GM19240 (cell line): Measurements from ENCODE around the gene APBB2.
"Not testable (repeated sequence)": the region's sequence is repeated elsewhere in the genome, so short reads cannot be mapped to it uniquely, and the experiment has no call there.

Source experiments
- DNase-seq: peaks from one replicate; pipeline ENCODE4 v3.0.0; 2011; ENCODE audit warnings: low spot score; ENCODE audit not compliant: insufficient read length

APBB2 gene

GRCh38 chr4:40838742-40839141, 375.6 kb downstream of the APBB2 start:
- DNase-seq, result no peak

DNA sequence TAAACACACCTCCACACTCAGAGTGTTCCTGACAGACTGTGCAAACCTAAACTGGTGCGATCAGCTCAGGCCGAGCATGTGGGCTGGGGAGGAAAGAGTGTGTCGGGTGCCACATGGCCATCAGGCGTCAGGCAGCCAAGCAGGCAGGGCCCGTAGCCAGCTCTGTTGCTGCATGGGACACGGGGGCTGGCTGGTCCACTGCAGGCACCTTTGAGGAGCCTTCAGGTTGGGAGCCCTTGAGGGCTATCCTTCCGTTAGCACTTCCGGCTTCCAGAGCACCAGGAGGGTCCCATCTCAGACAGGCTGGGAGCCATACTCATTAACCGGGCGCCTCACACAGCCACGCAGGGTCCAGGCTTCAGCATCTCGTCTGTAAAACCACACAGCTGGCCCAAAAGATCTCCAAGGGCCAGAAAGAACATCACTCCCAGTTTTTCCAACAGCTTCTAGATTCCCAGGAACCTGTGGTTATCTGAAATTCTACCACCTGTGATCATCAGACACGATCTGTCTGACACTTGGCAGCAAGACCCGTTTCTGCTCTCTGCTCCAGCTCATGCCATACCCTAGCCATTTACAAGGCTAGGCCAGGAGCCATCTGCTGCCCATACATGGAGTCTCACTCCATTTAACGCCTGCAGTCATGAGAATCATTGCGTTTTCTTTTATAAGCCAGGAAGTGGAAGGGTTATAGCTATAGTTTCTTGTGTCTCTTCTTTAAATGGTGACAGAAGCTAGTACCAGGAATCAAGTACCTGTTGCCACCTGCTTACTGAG, 377.1 kb downstream of the APBB2 start:
- DNase-seq, result no peak

DNA sequence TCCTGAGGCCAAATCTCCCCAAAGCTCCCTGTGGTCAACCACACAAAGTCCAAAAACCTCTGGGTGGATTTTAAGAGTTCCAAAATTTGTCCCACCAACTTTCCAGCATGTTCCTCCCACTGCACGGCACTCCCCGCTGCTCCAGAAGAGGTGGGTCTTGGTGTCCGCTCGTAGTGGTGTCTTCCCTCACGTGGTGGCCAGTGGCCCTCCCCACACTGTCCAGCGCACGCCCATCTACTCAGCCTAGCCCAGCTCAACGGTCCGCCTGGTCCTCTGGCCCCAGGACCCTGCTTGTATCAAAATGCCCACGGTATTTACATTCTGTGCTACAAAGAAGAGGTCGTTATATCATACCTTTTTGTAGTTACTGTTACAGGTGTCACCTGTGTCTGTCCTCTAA, 381.1 kb downstream of the APBB2 start:
- no peak for DNase-seq

- DNase-seq, result no peak
These were observed 382.2 kb downstream of the APBB2 start for GRCh38 chr4:40832175-40832574.

GRCh38 chr4:40831146-40831907, 383.0 kb downstream of the APBB2 start:
- DNase-seq, result no peak

GRCh38 chr4:40829586-40829985, 384.8 kb downstream of the APBB2 start:
- no peak for DNase-seq

DNA sequence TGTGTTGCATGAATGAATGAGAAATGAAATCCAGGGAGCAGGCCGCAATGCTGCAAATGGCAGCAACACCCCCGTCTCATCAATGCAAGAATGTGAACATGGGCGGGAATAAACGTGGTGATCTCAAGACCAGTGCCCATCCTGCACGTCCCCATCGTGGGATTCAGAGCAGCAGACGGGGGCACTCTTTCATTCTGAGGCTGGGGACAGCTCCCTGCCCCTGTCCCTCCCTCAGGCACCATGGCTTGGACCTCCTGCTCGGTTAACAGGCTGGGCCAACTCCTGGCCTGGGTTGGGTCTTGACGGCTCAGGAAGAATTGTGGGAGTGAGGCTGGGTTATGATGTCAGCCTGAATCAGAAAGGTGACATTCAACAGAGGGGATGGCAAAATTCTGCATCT, 385.7 kb downstream of the APBB2 start:
- no peak for DNase-seq

DNA sequence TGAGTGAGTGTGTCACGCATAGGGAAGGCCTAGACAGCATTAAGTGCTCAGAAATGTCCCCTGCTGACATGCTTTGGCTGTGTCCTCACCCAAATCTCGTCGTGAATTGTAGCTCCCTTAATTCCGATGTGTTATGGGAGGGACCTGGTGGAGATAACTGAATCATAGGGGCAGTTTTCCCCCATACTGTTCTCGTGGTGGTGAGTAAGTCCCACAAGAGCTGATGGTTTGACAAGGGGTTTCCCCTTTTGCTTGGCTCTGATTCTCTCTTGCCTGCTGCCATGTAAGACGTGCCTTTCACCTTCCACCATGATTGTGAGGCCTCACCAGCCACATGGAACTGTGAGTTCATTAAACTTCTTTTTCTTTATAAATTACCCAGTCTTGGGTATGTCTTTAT, 386.6 kb downstream of the APBB2 start:
- DNase-seq, result no peak

DNA sequence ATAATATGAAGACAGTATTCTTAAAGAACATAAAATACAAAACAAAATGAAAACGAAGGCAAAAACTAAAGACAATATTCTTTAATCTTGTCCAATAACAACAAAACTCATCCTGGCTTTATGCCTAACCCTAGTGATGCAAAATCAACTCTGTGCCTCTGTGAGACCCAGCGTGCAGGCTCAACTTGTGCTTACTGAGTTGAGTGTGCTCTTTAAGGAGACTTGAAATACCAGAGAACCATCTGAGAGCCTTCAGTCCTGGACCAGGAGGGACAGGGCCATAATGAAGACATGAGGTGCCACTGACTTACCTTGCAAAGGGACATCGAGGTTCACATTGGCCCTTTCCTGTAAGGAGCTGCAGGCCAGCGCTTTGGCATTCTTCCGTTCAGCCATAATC, 387.5 kb downstream of the APBB2 start:
- no peak for DNase-seq

GRCh38 chr4:40825014-40825838, 389.1 kb downstream of the APBB2 start:
- DNase-seq, result no peak

DNA sequence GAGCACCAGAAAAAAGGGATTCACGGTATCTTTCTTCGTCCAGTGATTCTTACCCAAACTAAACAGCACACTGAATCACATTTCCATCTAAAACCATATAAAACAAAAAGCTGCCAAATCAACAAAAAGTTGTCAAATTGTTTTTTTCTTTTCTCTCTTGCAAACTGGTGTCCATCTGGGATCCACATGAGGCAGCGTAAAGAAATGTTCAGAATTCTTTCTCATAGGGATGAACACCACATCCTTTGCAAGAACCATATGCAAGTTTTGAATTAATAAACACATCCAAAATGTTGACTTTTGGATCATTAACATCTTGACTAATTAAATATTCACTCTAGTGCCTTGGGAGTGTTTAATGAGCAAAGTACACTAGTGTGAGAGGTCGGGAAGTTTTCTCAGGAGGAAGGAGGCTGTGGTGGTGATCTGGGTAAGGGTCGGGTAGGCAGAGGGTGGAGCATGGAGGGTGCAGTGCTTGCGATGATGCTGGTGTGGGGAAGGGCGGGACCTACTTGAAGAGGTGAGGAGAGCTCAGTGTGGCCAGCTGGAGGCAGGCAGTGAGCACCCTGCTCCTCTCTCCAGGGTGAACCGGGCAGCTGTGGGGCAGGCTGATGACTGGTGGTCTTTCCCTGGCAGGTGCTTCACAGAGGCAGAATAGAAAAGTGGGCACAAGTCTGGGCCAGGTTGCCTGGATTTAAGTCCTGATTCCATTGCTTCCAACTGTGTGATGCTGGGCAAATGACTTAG, 391.7 kb downstream of the APBB2 start:
- DNase-seq, result no peak

DNA sequence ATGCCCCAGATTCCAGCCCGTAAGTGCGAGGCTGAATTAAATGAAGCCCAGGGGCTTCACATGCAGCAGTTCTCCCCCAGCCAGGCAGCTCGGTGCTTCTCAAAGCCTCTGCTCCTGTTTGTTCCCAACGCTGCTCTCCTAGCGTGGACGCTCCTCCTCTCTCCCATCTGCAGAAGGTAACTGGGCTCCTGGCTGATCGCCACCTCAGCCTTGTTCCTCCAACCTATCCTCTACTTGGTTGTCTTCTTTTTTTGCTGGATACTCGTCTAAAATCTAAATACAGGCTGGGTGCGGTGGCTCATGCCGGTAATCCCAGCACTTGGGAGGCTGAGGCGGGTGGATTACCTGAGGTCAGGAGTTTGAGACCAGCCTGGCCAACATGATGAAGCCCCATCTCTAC, 394.2 kb downstream of the APBB2 start:
- no peak for DNase-seq

GRCh38 chr4:40817157-40817556, 397.2 kb downstream of the APBB2 start:
- DNase-seq, result not testable (repeated sequence)

DNA sequence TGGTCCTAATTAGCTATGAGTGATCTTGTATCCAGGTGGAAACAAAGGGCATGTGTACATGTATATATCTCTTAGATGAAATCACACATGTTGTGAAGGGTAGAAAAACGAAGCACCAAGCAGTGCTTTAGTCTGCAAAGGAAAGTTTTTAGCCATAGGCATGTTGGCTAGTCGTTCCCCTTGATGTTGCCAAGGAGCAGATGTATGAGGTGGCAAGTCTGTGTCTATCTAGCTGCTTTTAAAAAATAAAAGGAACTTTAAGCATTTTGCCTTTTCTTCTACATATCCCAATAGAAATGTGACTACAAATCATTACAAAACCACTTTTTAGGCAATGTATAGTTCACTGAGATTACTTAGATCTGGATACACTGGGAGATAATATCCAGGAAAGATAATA, 401.5 kb downstream of the APBB2 start:
- no peak for DNase-seq

DNA sequence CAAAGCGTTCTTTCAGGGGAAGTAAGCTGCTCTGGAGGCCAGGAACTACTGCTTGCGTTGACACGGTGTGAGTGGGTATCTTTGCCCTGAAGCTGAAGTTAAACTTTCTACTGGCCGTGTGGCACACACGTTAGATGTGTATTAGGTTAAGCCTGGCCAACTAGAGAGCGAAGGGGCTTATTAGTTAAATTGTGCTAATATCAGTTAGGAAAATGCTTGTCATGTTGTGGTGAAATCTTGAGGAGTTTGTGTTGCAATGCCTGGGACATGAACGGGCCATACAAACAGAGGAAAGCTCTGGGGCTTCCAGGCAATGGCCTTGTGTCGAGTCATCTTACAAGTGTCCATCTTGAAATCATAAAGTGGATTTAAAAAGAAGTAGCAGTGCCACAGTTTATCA, 402.0 kb downstream of the APBB2 start:
- no peak for DNase-seq

DNA sequence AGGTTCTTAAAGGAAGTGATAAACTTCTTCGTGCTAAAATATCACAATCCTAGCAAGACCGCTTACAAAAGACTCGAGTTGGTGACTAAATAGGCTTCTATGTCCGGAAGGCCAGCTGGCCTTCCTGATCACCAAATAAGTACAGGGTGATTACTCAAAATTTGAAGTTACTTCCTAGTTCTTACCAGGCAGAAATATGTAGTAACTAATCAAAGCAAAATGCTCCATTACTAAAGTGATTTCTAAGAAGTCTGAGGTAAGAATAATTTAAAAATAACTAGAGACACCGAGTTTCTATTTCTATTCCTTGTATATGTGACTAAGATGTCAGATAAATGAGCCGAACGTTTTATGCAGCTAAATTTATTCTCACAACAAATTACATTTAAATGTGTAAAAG, 402.4 kb downstream of the APBB2 start:
- no peak for DNase-seq

DNA sequence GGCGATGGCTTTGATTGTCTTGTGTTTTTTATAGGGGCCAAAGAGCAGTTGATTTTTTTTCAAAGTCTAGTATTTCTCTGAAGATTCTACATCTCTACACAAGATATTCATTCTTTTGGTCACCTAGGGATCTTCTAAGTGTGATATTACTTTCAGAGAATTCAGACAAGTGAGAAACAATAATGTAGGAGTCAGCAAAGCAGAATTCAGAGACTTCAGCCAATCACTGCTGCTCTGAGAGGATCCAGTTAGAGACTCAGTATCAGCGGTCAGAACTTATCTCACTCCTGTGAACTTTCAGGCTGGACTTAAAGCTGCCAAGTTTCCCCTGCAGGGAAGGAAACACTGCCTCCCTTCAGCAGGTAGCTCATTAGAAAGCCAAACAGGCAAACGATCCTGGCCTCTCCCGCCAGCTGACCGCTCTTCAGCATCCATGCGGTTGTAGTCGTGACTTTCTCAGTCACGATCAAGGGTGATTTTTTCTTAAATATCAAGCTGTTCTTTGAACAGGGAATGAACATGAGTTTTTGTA, 405.4 kb downstream of the APBB2 start:
- DNase-seq, result no peak

DNA sequence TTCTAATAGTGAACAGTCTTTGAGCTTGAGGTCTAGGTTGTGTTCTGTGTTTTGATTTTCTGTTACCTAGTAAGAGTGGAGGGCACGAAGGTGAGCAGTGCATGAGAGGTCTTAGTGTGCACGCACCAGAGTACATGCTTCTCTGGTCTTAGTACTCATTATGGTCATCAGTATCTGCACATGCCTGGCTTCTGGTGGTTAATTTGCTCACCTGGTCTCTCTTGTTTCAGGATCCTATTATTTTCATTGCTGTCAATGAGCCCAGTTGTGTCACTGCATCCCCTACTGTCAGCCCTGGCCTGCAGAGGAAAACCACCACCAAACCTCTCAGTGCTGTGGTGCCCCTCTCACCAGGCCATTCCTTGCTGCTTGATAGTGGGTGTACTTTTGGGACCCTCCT, 409.7 kb downstream of the APBB2 start:
- no peak for DNase-seq

- no peak for DNase-seq
These were observed 414.3 kb downstream of the APBB2 start for GRCh38 chr4:40800064-40800463.

GRCh38 chr4:40789771-40790170, 424.6 kb downstream of the APBB2 start:
- DNase-seq, result no peak

- no peak for DNase-seq
These were observed 425.3 kb downstream of the APBB2 start for GRCh38 chr4:40789031-40789430.
